Testis (tissue), 3 donors: ENCODE measurements around the gene PNKP. TPM values are rescaled to one million over a fixed set of nuclear protein-coding genes. Genes with fewer than 3 reads are reported as not detected.

Experiments
- DNase-seq: peaks from one replicate; pipeline ENCODE4 v3.0.0-alpha.2; 2019
- H3K27ac ChIP-seq, 2 donors: fragments of 200-600 bp; sonication (generic); one replicate each; pipeline ENCODE4 v1.5.1; 2019
- H3K27me3 ChIP-seq: fragments of 200-600 bp; sonication (generic); one replicate; pipeline ENCODE4 v1.5.1; 2019
- H3K36me3 ChIP-seq: fragments of 200-600 bp; sonication (generic); one replicate; pipeline ENCODE4 v1.5.1; 2017; ENCODE audit warnings: low read depth; ENCODE audit errors: missing control alignments
- H3K4me1 ChIP-seq: fragments of 200-600 bp; sonication (generic); one replicate; pipeline ENCODE4 v1.5.1; 2019
- H3K4me3 ChIP-seq, 2 donors: fragments of 200-600 bp; sonication (generic); one replicate each; pipeline ENCODE4 v1.5.1; 2017 to 2019
- H3K9me3 ChIP-seq: fragments of 200-600 bp; sonication (generic); one replicate; pipeline ENCODE4 v1.5.1; 2017
- CTCF ChIP-seq, 3 experiments: fragments of 450-650 bp in 2 of 3; fragments of 200-600 bp in 1 of 3; sonication (generic) in 1 of 3; IDR thresholded peaks; one replicate each; pipeline ENCODE4 v1.5.1; 2016 to 2019; ENCODE audit warnings: antibody characterized with exemption in 3 of 3, mild to moderate bottlenecking in 2 of 3, moderate library complexity in 1 of 3
- POLR2A ChIP-seq: fragments of 450-650 bp; IDR thresholded peaks from one replicate; pipeline ENCODE4 v1.6.1; 2017; ENCODE audit warnings: antibody characterized with exemption, mild to moderate bottlenecking, moderate library complexity
- WGBS, 2 donors: methylation state at CpG; one replicate each; pipeline ENCODE4 v1.1.5; 2018; 5-methylcytosine and 5-hydroxymethylcytosine counted together
- intact Hi-C: fragments of 100-400 bp; cut with DNase I; formaldehyde crosslinking; loops from one replicate; pipeline ENCODE4 v1.15.1; 2023; ENCODE audit warnings: low total_unique reads
- polyA plus RNA-seq: library from polyadenylated mRNA; stranded (reverse); fragments of 350-450 nt; fragmentation: Illumina TruSeq; extraction: RNeasy Lipid Tissue Mini Kit (QIAGEN cat#74804); gene quantifications from one replicate; pipeline ENCODE4 v1.2.3, GENCODE V29; 2014; ENCODE audit warnings: low read depth, low replicate concordance; ENCODE audit not compliant: insufficient read depth
- total RNA-seq, 2 donors: library from RNA; depleted of rRNA; stranded (reverse); fragments of >200 nt; gene quantifications; one replicate each; pipeline ENCODE4 v1.2.3, GENCODE V29; 2016

The PNKP gene
- total and polyA plus RNA-seq, 3 donors from 2014 or later: 45.5 to 125 (median 110) TPM

- WGBS, 2 donors: 96 to 97% methylated on average over 9 of the region's 9 CpGs
- intact Hi-C loops: no loop called here
- DNase-seq: no peak
- TF ChIP-seq CTCF (IDR thresholded peaks at IDR 0.05): no peak
- no peaks in the 10 kb centered on the region for H3K27me3 ChIP-seq
- peaks cover 3% of the 10 kb centered on the region for H3K36me3 ChIP-seq
- no peak overlapping the region for H3K4me3 ChIP-seq
- no peaks in the 10 kb centered on the region for H3K9me3 ChIP-seq
- no peaks in the 10 kb centered on the region for H3K4me1 ChIP-seq
- no peak overlapping the region for H3K27ac ChIP-seq
These were observed 30.0 kb downstream of the PNKP start for GRCh38 chr19:49837425-49837824.

GRCh38 chr19:49837009-49837310 is 30.4 kb downstream of the PNKP start:
- TF ChIP-seq CTCF (IDR thresholded peaks at IDR 0.05) (no peak), POLR2A (no peak)
- Histone ChIP-seq H3K4me3 (no peak overlapping the region), H3K9me3 (no peaks in the 10 kb centered on the region), H3K4me1 (no peaks in the 10 kb centered on the region), H3K27me3 (no peaks in the 10 kb centered on the region), H3K27ac (no peak overlapping the region), H3K36me3 (peaks cover 3% of the 10 kb centered on the region)
- intact Hi-C loops: no loop called here
- WGBS, 2 donors: 93 to 94% methylated on average over 2 to 5 of the region's 5 CpGs
- DNase-seq: no peak

DNA sequence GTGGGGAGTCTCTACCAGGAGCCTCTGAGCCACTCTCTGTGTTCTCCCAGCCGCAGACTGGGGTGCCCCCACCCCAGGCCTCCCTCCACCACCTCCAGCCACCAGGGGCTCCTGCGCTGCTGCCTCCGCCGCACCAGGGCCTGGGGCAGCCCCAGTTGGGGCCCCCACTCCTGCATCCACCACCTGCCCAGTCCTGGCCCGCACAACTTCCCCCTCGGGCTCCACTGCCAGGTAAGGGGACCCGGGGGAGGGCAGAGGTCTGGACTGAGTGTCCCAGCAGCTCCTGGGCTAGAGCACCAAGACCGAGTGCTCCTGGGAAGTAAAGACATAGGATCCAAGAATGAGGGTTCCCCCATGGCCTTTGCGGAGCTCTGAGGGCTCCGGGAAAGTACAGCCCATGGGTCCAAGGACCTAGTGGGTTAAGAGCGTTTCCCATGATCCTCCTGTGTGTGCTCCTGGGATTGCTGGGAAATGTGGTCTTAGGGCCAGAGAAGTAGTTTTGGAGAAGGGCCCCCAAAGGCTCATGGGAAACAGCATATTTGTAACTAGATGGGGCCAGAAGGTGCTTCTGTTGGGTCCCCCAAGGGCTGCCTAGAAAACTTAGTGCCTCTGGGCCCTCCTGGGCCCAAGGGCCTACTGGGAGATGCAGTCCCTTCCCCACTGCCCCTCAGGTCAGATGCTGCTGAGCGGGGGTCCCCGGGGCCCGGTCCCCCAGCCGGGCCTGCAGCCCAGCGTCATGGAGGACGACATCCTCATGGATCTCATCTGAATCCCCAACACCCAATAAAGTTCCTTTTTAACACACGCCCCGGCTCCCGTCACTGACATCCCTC is 31.0 kb downstream of the PNKP start:
- intact Hi-C loops: no loop called here
- H3K9me3 ChIP-seq: no peaks in the 10 kb centered on the region
- peaks cover 3% of the 10 kb centered on the region for H3K36me3 ChIP-seq

DNA sequence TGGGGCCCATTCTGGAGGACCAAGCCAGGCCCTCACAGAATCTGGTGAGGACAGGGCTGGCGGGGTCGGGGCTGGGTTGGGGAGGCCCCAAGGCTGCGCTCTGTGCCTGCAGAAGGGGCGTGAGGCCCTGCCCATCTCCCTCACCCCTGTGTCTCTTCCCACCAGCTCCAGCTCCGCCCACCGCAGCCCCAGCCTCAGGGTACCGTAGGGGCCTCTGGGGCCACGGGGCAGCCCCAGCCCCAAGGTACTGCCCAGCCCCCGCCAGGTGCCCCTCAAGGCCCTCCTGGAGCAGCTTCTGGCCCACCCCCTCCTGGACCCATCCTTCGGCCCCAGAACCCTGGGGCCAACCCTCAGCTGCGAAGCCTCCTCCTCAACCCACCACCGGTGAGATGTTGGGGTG is 31.8 kb downstream of the PNKP start:
- Histone ChIP-seq H3K36me3 (peaks cover 3% of the 10 kb centered on the region), H3K4me3 (no peak overlapping the region), H3K27me3 (no peaks in the 10 kb centered on the region), H3K9me3 (no peaks in the 10 kb centered on the region), H3K27ac (no peak overlapping the region), H3K4me1 (no peaks in the 10 kb centered on the region)
- WGBS, 2 donors: 94 to 100% methylated on average over 7 to 12 of the region's 12 CpGs
- DNase-seq: no peak
- intact Hi-C loops: no loop called here
- no peak for TF ChIP-seq CTCF (IDR thresholded peaks at IDR 0.05)
- no peak for TF ChIP-seq POLR2A

More for the DNA sequence above, 31.0 kb downstream of the PNKP start:
- Histone ChIP-seq H3K4me1 (no peaks in the 10 kb centered on the region), H3K27ac (no peak overlapping the region), H3K27me3 (no peaks in the 10 kb centered on the region), H3K4me3 (no peak overlapping the region)
- DNase-seq: no peak
- WGBS, 2 donors: 91 to 94% methylated on average over 5 to 20 of the region's 20 CpGs
- TF ChIP-seq CTCF (IDR thresholded peaks at IDR 0.05) (no peak), POLR2A (no peak)

DNA sequence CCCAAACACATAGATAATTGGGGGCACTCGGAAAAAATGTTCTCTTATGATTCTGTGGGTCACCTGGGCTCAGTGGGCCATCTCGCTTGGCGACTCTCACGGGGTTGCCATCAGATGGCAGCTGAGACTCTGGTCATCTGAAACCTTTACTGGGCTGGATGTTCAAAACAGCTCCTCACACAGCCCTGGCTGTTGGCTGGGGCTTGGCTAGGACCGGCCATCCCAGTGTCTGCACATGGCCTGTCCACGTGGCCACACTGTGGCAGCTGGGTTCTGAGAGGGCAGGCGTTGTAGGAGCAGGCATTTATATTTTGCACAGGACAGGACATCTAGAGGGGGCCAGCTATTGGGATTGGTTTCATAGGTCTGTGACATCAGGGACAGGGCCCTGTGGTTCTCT is 33.8 kb downstream of the PNKP start:
- Histone ChIP-seq H3K4me3 (no peak overlapping the region), H3K27me3 (no peaks in the 10 kb centered on the region), H3K36me3 (peaks cover 3% of the 10 kb centered on the region), H3K9me3 (no peaks in the 10 kb centered on the region), H3K27ac (no peak overlapping the region), H3K4me1 (no peaks in the 10 kb centered on the region)
- no peak for TF ChIP-seq POLR2A
- TF ChIP-seq CTCF (IDR thresholded peaks at IDR 0.05): no peak
- intact Hi-C loops: no loop called here
- WGBS, 2 donors: 92 to 93% methylated on average over 4 to 7 of the region's 7 CpGs
- DNase-seq: no peak
